IMR-90 (cell line): ENCODE measurements around the gene PRR5. TPM values are rescaled to one million over a fixed set of nuclear protein-coding genes. Genes with fewer than 3 reads are reported as not detected.

ENCODE experiments used
- ATAC-seq: fragments of 200-7000 bp; cut with Tn5 transposase; 2 replicates; pipeline ENCODE4 v1.9.1; 2020; ENCODE audit warnings: low read depth, mild to moderate bottlenecking, moderate library complexity
- BruUV-seq: library from RNA; stranded (reverse); fragments of 400-500 nt; replicated peaks from 2 replicates; lab custom pipeline; 2021; lab: Mats Ljungman, UMichigan
- CTCF ChIA-PET: fragments of 300-600 bp; formaldehyde crosslinking; extraction: SDS; loops from one replicate; lab custom pipeline; 2021; ENCODE audit warnings: antibody characterized with exemption; lab: Yijun Ruan, JAX
- POLR2A ChIA-PET: fragments of 300-600 bp; sonication (Branson Sonifier 250); formaldehyde crosslinking; loops from one replicate; lab custom pipeline; 2022; ENCODE audit warnings: antibody characterized with exemption; ENCODE audit not compliant: unreplicated experiment; lab: Charles Lee
- DNase-seq: peaks from one replicate; pipeline ENCODE4 v3.0.0; 2013
- H2AFZ ChIP-seq: replicated peaks from 2 replicates; pipeline ENCODE3; 2013; ENCODE audit warnings: low read length, mild to moderate bottlenecking; ENCODE audit not compliant: poor library complexity
- H2AK5ac ChIP-seq: 2 replicates; pipeline ENCODE4 v1.6.1; 2013; ENCODE audit warnings: low read depth, low read length, inconsistent platforms
- H2AK9ac ChIP-seq: replicated peaks from 2 replicates; pipeline ENCODE3; 2013; ENCODE audit warnings: mild to moderate bottlenecking, low read depth, low read length, moderate library complexity; ENCODE audit not compliant: poor library complexity
- H2BK120ac ChIP-seq: 2 replicates; pipeline ENCODE4 v1.6.1; 2013; ENCODE audit warnings: low read depth, low read length, inconsistent platforms
- H2BK15ac ChIP-seq: 3 replicates; pipeline ENCODE4 v1.6.1; 2013; ENCODE audit warnings: low read depth, low read length, inconsistent platforms
- H2BK20ac ChIP-seq: 2 replicates; pipeline ENCODE4 v1.6.1; 2013; ENCODE audit warnings: low read depth, mild to moderate bottlenecking, inconsistent platforms, low read length, moderate library complexity
- H2BK5ac ChIP-seq: 2 replicates; pipeline ENCODE4 v1.6.1; 2013; ENCODE audit warnings: mild to moderate bottlenecking, low read depth, low read length, inconsistent platforms; ENCODE audit not compliant: poor library complexity, severe bottlenecking
- H3K14ac ChIP-seq: replicated peaks from 2 replicates; pipeline ENCODE4 v1.6.1; 2013; ENCODE audit warnings: low read depth, low read length, inconsistent platforms
- H3K18ac ChIP-seq: 2 replicates; pipeline ENCODE4 v1.6.1; 2013; ENCODE audit warnings: low read depth, low read length, control low read depth
- H3K23ac ChIP-seq: 2 replicates; pipeline ENCODE4 v1.6.1; 2013; ENCODE audit warnings: low read depth, low read length, inconsistent platforms
- H3K27ac ChIP-seq: 2 replicates; pipeline ENCODE4 v1.5.1; 2013; ENCODE audit warnings: mild to moderate bottlenecking, control low read depth, low read length; ENCODE audit not compliant: insufficient read depth
- H3K27me3 ChIP-seq: 2 replicates; pipeline ENCODE4 v1.6.1; 2013; ENCODE audit warnings: low read length; ENCODE audit not compliant: control insufficient read depth, insufficient read depth
- H3K36me3 ChIP-seq: 2 replicates; pipeline ENCODE4 v1.6.1; 2013; ENCODE audit warnings: low read length, mixed read lengths; ENCODE audit not compliant: control insufficient read depth, insufficient read depth
- H3K4ac ChIP-seq: 2 replicates; pipeline ENCODE4 v1.6.1; 2013; ENCODE audit warnings: low read depth, low read length, inconsistent platforms
- H3K4me1 ChIP-seq: 2 replicates; pipeline ENCODE4 v1.6.1; 2013; ENCODE audit warnings: low read length, mixed read lengths; ENCODE audit not compliant: control insufficient read depth, insufficient read depth
- H3K4me2 ChIP-seq: 2 replicates; pipeline ENCODE4 v1.6.1; 2013; ENCODE audit warnings: low read depth, mild to moderate bottlenecking, control low read depth, low read length, moderate library complexity
- H3K4me3 ChIP-seq: 2 replicates; pipeline ENCODE4 v1.5.1; 2013; ENCODE audit warnings: low read depth, mild to moderate bottlenecking, control low read depth, low read length, moderate library complexity; ENCODE audit not compliant: insufficient read depth
- H3K56ac ChIP-seq: 2 replicates; pipeline ENCODE4 v1.6.1; 2013; ENCODE audit warnings: low read length, inconsistent platforms; ENCODE audit not compliant: insufficient read depth; ENCODE audit errors: extremely low read depth
- H3K79me1 ChIP-seq, 2 experiments: 2 replicates each; pipeline ENCODE4 v1.6.1; 2013; ENCODE audit warnings: low read length in 2 of 2, inconsistent platforms in 1 of 2, low read depth in 1 of 2
- H3K9ac ChIP-seq: 2 replicates; pipeline ENCODE4 v1.6.1; 2013; ENCODE audit warnings: low read depth, low read length, control low read depth
- H3K9me1 ChIP-seq: 2 replicates; pipeline ENCODE4 v1.6.1; 2013; ENCODE audit warnings: low read length, inconsistent platforms; ENCODE audit not compliant: insufficient read depth
- H3K9me3 ChIP-seq: 2 replicates; pipeline ENCODE4 v1.6.1; 2013; ENCODE audit warnings: low read length; ENCODE audit not compliant: control insufficient read depth, insufficient read depth
- H4K20me1 ChIP-seq: 2 replicates; pipeline ENCODE4 v1.6.1; 2013; ENCODE audit warnings: low read length, inconsistent platforms; ENCODE audit not compliant: insufficient read depth
- H4K5ac ChIP-seq: 2 replicates; pipeline ENCODE4 v1.6.1; 2013; ENCODE audit warnings: mild to moderate bottlenecking, low read depth, low read length, control low read depth
- H4K8ac ChIP-seq, 2 experiments: 2 replicates each; pipeline ENCODE4 v1.6.1; 2013; ENCODE audit warnings: low read depth in 2 of 2, low read length in 2 of 2, control low read depth in 1 of 2, inconsistent platforms in 1 of 2
- H4K91ac ChIP-seq: 2 replicates; pipeline ENCODE4 v1.6.1; 2013; ENCODE audit warnings: low read depth, low read length, inconsistent platforms; ENCODE audit not compliant: insufficient read depth
- BHLHE40 ChIP-seq: fragments of 150-350 bp; IDR thresholded peaks from 2 replicates; pipeline ENCODE4 v1.6.1; 2016; ENCODE audit warnings: mild to moderate bottlenecking, low read depth, low read length
- CTCF ChIP-seq: conservative IDR thresholded peaks from 2 replicates; pipeline ENCODE4 v1.5.1; 2012; ENCODE audit warnings: mild to moderate bottlenecking, low read depth, low read length, improper control_type of control experiment
- FOS ChIP-seq: fragments of 150-350 bp; IDR thresholded peaks from 2 replicates; pipeline ENCODE4 v1.6.1; 2016; ENCODE audit warnings: low read depth, low read length
- MAFK ChIP-seq: IDR thresholded peaks from 2 replicates; pipeline ENCODE4 v1.6.1; 2012; ENCODE audit warnings: low read depth, low read length, improper control_type of control experiment
- MAZ ChIP-seq: IDR thresholded peaks from 2 replicates; pipeline ENCODE4 v1.6.1; 2012; ENCODE audit warnings: low read depth, mild to moderate bottlenecking, low read length, improper control_type of control experiment, moderate library complexity, borderline replicate concordance
- NFE2L2 ChIP-seq: fragments of 150-350 bp; IDR thresholded peaks from 2 replicates; pipeline ENCODE4 v1.6.1; 2016; ENCODE audit warnings: low read depth, mild to moderate bottlenecking, low read length
- RCOR1 ChIP-seq: IDR thresholded peaks from 2 replicates; pipeline ENCODE4 v1.6.1; 2012; ENCODE audit warnings: mild to moderate bottlenecking, low read length, improper control_type of control experiment; ENCODE audit not compliant: insufficient replicate concordance
- USF2 ChIP-seq: fragments of 150-350 bp; IDR thresholded peaks from 2 replicates; pipeline ENCODE4 v1.6.1; 2017; ENCODE audit warnings: mild to moderate bottlenecking, antibody characterized with exemption, low read length, low read depth
- WGBS, 2 experiments: methylation state at CpG; one replicate each; pipeline versions ENCODE4 v1.1.5 to v1.1.7; 2013; ENCODE audit warnings: missing lambda C conversion rate in 2 of 2; ENCODE audit not compliant: insufficient read length in 1 of 2; ENCODE audit errors: extremely low coverage in 2 of 2; 5-methylcytosine and 5-hydroxymethylcytosine counted together
- dilution Hi-C: fragments of 300-500 bp; cut with HindIII; formaldehyde crosslinking; loops from one replicate; pipeline ENCODE4 v1.14.3; 2018; ENCODE audit warnings: low sequenced_read_pairs; ENCODE audit not compliant: unreplicated experiment
- in situ Hi-C: fragments of 300-500 bp; cut with MboI; formaldehyde crosslinking; loops from 3 replicates; pipeline ENCODE4 v1.14.3; 2019; ENCODE audit warnings: low sequenced_read_pairs, inconsistent platforms, mixed read lengths
- intact Hi-C: fragments of 100-400 bp; cut with micrococcal nuclease; formaldehyde crosslinking; loops from 2 replicates; pipeline ENCODE4 v1.10.0; 2022
- polyA plus RNA-seq, 3 experiments: library from polyadenylated mRNA; depleted of rRNA; stranded (reverse); fragments of >200 nt; gene quantifications; 2 replicates each; pipeline ENCODE4 v1.2.3, GENCODE V29; 2012; ENCODE audit warnings: low replicate concordance in 1 of 3
- total RNA-seq: library from RNA; depleted of rRNA; stranded (reverse); fragments of >200 nt; gene quantifications from 2 replicates; pipeline ENCODE4 v1.2.3, GENCODE V29; 2012

PRR5 gene
- total and polyA plus RNA-seq, 2 of the 4 experiments (the other 2 are of a cell fraction), result 8.1 to 24.3 TPM

GRCh38 chr22:44734801-44735517, 33.0 kb downstream of the PRR5 start:
- intact Hi-C loops, result loop anchor here (1.0 to 5.0 kb wide), 2 partner anchors 36 to 183 kb away; no protein-coding TSS in a partner anchor

More at GRCh38 chr22:44734801-44735517, 33.0 kb downstream of the PRR5 start:
- peaks cover 18% of the 10 kb centered on the region for H3K4me1 ChIP-seq
- H3K9me3 ChIP-seq, result no peaks in the 10 kb centered on the region
- H2BK5ac ChIP-seq, result no peak overlapping the region
- peaks cover 6% of the 10 kb centered on the region for H3K36me3 ChIP-seq
- no peak for DNase-seq
- H4K8ac ChIP-seq, result no peak overlapping the region
- dilution Hi-C loops (no loop called here), in situ Hi-C loops (loop anchor here (5.0 kb wide), 1 partner anchor 38 kb away; no protein-coding TSS in a partner anchor)
- POLR2A ChIA-PET, result no interaction called here
- no peak overlapping the region for H3K27ac ChIP-seq
- H2AK9ac ChIP-seq, result no peak overlapping the region
- no peak overlapping the region for H3K23ac ChIP-seq
- H2AFZ ChIP-seq, result peak overlapping the region; percentile 32
- H3K9ac ChIP-seq, result no peak overlapping the region
- H2BK20ac ChIP-seq, result no peak overlapping the region
- H3K18ac ChIP-seq, result no peak overlapping the region
- no TSS peak for BruUV-seq
- H3K4me2 ChIP-seq, result no peak overlapping the region
- H3K4ac ChIP-seq, result no peak overlapping the region
- no peak overlapping the region for H3K14ac ChIP-seq
- no peak overlapping the region for H3K56ac ChIP-seq
- no peak overlapping the region for H2BK15ac ChIP-seq
- TF ChIP-seq USF2 (no peak), MAZ (no peak), NFE2L2 (no peak), MAFK (no peak), BHLHE40 (no peak), RCOR1 (no peak), CTCF (no peak), FOS (no peak)
- H3K79me1 ChIP-seq, result peaks cover 4 to 10% of the 10 kb centered on the region in 2 experiments; a peak in 1 of 4 replicates
- H4K91ac ChIP-seq, result no peak overlapping the region
- H3K4me3 ChIP-seq, result no peak overlapping the region
- CTCF ChIA-PET, result interaction anchor here (0.5 to 0.9 kb wide), 2 partner anchors 28 to 38 kb away, joined by 3 to 5 read pairs; no protein-coding TSS in a partner anchor
- no peak overlapping the region for H2BK120ac ChIP-seq
- H3K27me3 ChIP-seq, result no peaks in the 10 kb centered on the region
- no peak for ATAC-seq
- peaks cover 13% of the 10 kb centered on the region for H3K9me1 ChIP-seq
- H4K5ac ChIP-seq, result no peak overlapping the region
- 81% methylated on average over 10 of the region's 23 CpGs; no CpG with 5 or more reads in 1 of the 2 experiments for WGBS, 2 experiments
- peak overlapping the region; percentile 75; the same call in 1 of the 2 replicates for H2AK5ac ChIP-seq
- peaks cover 22% of the 10 kb centered on the region for H4K20me1 ChIP-seq
